Measurements from ENCODE around the gene BAHCC1. TPM values are rescaled to one million over a fixed set of nuclear protein-coding genes. Genes with fewer than 3 reads are reported as not detected.

Gene BAHCC1
- total and polyA plus RNA-seq, 4 donors, result 3.9 to 49.3 (median 19.8) TPM

GRCh38 chr17:81488276-81488860 is 93.1 kb downstream of the BAHCC1 start:
- Histone ChIP-seq H3K9me3 (ENCODE audit: control insufficient read depth, low read length) (no peaks in the 10 kb centered on the region), H3K36me3 (ENCODE audit: control insufficient read depth in 1 of 2, insufficient read depth in 2 of 2, low read length in 1 of 2) (no peaks in the 10 kb centered on the region), H3K27me3 (ENCODE audit: control insufficient read depth in 1 of 2, insufficient read depth in 2 of 2, low read length in 1 of 2) (peaks cover 0 to 2% of the 10 kb centered on the region in 2 donors), H3K4me1 (ENCODE audit: control insufficient read depth in 1 of 2, insufficient read depth in 2 of 2, low read length in 2 of 2) (no peaks in the 10 kb centered on the region), H3K4me3 (ENCODE audit: low read length in 2 of 2) (peak overlapping the region; percentile 51 to 80), H3K27ac (ENCODE audit: low read depth in 1 of 2, low read length in 2 of 2) (peak overlapping the region in 1 of 2 donors; percentile 65)
- ATAC-seq (ENCODE audit: low FRiP score) (no peak), DNase-seq (no peak)
- 11 to 18% methylated on average over 35 to 52 of the region's 52 CpGs for WGBS, 2 donors
- intact Hi-C loops (cut with DNase I), result no loop called here

- no peaks in the 10 kb centered on the region for H3K9me3 ChIP-seq (ENCODE audit: control insufficient read depth, low read length)
- no peaks in the 10 kb centered on the region for H3K4me1 ChIP-seq (ENCODE audit: control insufficient read depth in 1 of 2, insufficient read depth in 2 of 2, low read length in 2 of 2)
- ATAC-seq (ENCODE audit: low FRiP score) (no peak), DNase-seq (peak in 1 of 2 donors; percentile 78)
- H3K36me3 ChIP-seq (ENCODE audit: control insufficient read depth in 1 of 2, insufficient read depth in 2 of 2, low read length in 1 of 2), result no peaks in the 10 kb centered on the region
- intact Hi-C loops (cut with DNase I), result no loop called here
- H3K27ac ChIP-seq (ENCODE audit: low read depth in 1 of 2, low read length in 2 of 2), result no peak overlapping the region
- no peak overlapping the region for H3K4me3 ChIP-seq (ENCODE audit: low read length in 2 of 2)
- peaks cover 0 to 2% of the 10 kb centered on the region in 2 donors for H3K27me3 ChIP-seq (ENCODE audit: control insufficient read depth in 1 of 2, insufficient read depth in 2 of 2, low read length in 1 of 2)
- WGBS, 2 donors, result 88 to 89% methylated on average over 27 of the region's 27 CpGs
Observed at GRCh38 chr17:81489012-81489997, 94.0 kb downstream of the BAHCC1 start.

- H3K9me3 ChIP-seq (ENCODE audit: control insufficient read depth, low read length), result no peaks in the 10 kb centered on the region
- no peaks in the 10 kb centered on the region for H3K4me1 ChIP-seq (ENCODE audit: control insufficient read depth in 1 of 2, insufficient read depth in 2 of 2, low read length in 2 of 2)
- H3K27ac ChIP-seq (ENCODE audit: low read depth in 1 of 2, low read length in 2 of 2), result no peak overlapping the region
- no peaks in the 10 kb centered on the region for H3K36me3 ChIP-seq (ENCODE audit: control insufficient read depth in 1 of 2, insufficient read depth in 2 of 2, low read length in 1 of 2)
- no peak overlapping the region for H3K4me3 ChIP-seq (ENCODE audit: low read length in 2 of 2)
- ATAC-seq (ENCODE audit: low FRiP score) (no peak), DNase-seq (no peak)
- 71 to 74% methylated on average over 14 of the region's 14 CpGs for WGBS, 2 donors
- H3K27me3 ChIP-seq (ENCODE audit: control insufficient read depth in 1 of 2, insufficient read depth in 2 of 2, low read length in 1 of 2), result peaks cover 0 to 2% of the 10 kb centered on the region in 2 donors
- intact Hi-C loops (cut with DNase I), result no loop called here
Observed at GRCh38 chr17:81489998-81490992, 95.0 kb downstream of the BAHCC1 start.

- no peaks in the 10 kb centered on the region for H3K9me3 ChIP-seq (ENCODE audit: control insufficient read depth, low read length)
- 41 to 47% methylated on average over 4 to 5 of the region's 5 CpGs for WGBS, 2 donors
- intact Hi-C loops (cut with DNase I), result no loop called here
- no peak overlapping the region for H3K27ac ChIP-seq (ENCODE audit: low read depth in 1 of 2, low read length in 2 of 2)
- no peaks in the 10 kb centered on the region for H3K4me1 ChIP-seq (ENCODE audit: control insufficient read depth in 1 of 2, insufficient read depth in 2 of 2, low read length in 2 of 2)
- no peaks in the 10 kb centered on the region for H3K36me3 ChIP-seq (ENCODE audit: control insufficient read depth in 1 of 2, insufficient read depth in 2 of 2, low read length in 1 of 2)
- DNase-seq, result no peak
- ATAC-seq (ENCODE audit: low FRiP score), result no peak
- H3K4me3 ChIP-seq (ENCODE audit: low read length in 2 of 2), result no peak overlapping the region
- H3K27me3 ChIP-seq (ENCODE audit: control insufficient read depth in 1 of 2, insufficient read depth in 2 of 2, low read length in 1 of 2), result peaks cover 0 to 2% of the 10 kb centered on the region in 2 donors
Observed at GRCh38 chr17:81491181-81491581, 95.9 kb downstream of the BAHCC1 start.

GRCh38 chr17:81491761-81492160 is 96.5 kb downstream of the BAHCC1 start:
- ATAC-seq (ENCODE audit: low FRiP score), result no peak
- WGBS, 2 donors, result 21 to 24% methylated on average over 5 of the region's 5 CpGs
- H3K4me3 ChIP-seq (ENCODE audit: low read length in 2 of 2), result no peak overlapping the region
- intact Hi-C loops (cut with DNase I), result no loop called here
- H3K4me1 ChIP-seq (ENCODE audit: control insufficient read depth in 1 of 2, insufficient read depth in 2 of 2, low read length in 2 of 2), result no peaks in the 10 kb centered on the region
- H3K9me3 ChIP-seq (ENCODE audit: control insufficient read depth, low read length), result no peaks in the 10 kb centered on the region
- peaks cover 0 to 2% of the 10 kb centered on the region in 2 donors for H3K27me3 ChIP-seq (ENCODE audit: control insufficient read depth in 1 of 2, insufficient read depth in 2 of 2, low read length in 1 of 2)
- no peaks in the 10 kb centered on the region for H3K36me3 ChIP-seq (ENCODE audit: control insufficient read depth in 1 of 2, insufficient read depth in 2 of 2, low read length in 1 of 2)
- no peak overlapping the region for H3K27ac ChIP-seq (ENCODE audit: low read depth in 1 of 2, low read length in 2 of 2)
- DNase-seq, result no peak

GRCh38 chr17:81492202-81492601 is 96.9 kb downstream of the BAHCC1 start:
- no peaks in the 10 kb centered on the region for H3K36me3 ChIP-seq (ENCODE audit: control insufficient read depth in 1 of 2, insufficient read depth in 2 of 2, low read length in 1 of 2)
- ATAC-seq (ENCODE audit: low FRiP score) (no peak), DNase-seq (no peak)
- no peaks in the 10 kb centered on the region for H3K4me1 ChIP-seq (ENCODE audit: control insufficient read depth in 1 of 2, insufficient read depth in 2 of 2, low read length in 2 of 2)
- intact Hi-C loops (cut with DNase I), result no loop called here
- no peaks in the 10 kb centered on the region for H3K9me3 ChIP-seq (ENCODE audit: control insufficient read depth, low read length)
- no peak overlapping the region for H3K27ac ChIP-seq (ENCODE audit: low read depth in 1 of 2, low read length in 2 of 2)
- H3K4me3 ChIP-seq (ENCODE audit: low read length in 2 of 2), result no peak overlapping the region
- WGBS, 2 donors, result 57 to 70% methylated on average over 18 of the region's 18 CpGs
- peaks cover 0 to 2% of the 10 kb centered on the region in 2 donors for H3K27me3 ChIP-seq (ENCODE audit: control insufficient read depth in 1 of 2, insufficient read depth in 2 of 2, low read length in 1 of 2)

- Histone ChIP-seq H3K36me3 (ENCODE audit: control insufficient read depth in 1 of 2, insufficient read depth in 2 of 2, low read length in 1 of 2) (no peaks in the 10 kb centered on the region), H3K27me3 (ENCODE audit: control insufficient read depth in 1 of 2, insufficient read depth in 2 of 2, low read length in 1 of 2) (peaks cover 0 to 2% of the 10 kb centered on the region in 2 donors), H3K4me3 (ENCODE audit: low read length in 2 of 2) (no peak overlapping the region), H3K4me1 (ENCODE audit: control insufficient read depth in 1 of 2, insufficient read depth in 2 of 2, low read length in 2 of 2) (no peaks in the 10 kb centered on the region), H3K27ac (ENCODE audit: low read depth in 1 of 2, low read length in 2 of 2) (no peak overlapping the region), H3K9me3 (ENCODE audit: control insufficient read depth, low read length) (no peaks in the 10 kb centered on the region)
- no peak for DNase-seq
- WGBS, 2 donors, result 89 to 91% methylated on average over 7 to 9 of the region's 9 CpGs
- intact Hi-C loops (cut with DNase I), result no loop called here
- no peak for ATAC-seq (ENCODE audit: low FRiP score)
Observed at GRCh38 chr17:81492706-81493105, 97.4 kb downstream of the BAHCC1 start.
